Measurements from ENCODE around the gene GMPR2.

GMPR2 gene

GRCh38 chr14:24254630-24255392 lies 22.1 kb downstream of the GMPR2 start:
- DNase-seq, result no peak

- DNase-seq, result no peak
Observed at GRCh38 chr14:24255438-24255837, 22.7 kb downstream of the GMPR2 start.

DNA sequence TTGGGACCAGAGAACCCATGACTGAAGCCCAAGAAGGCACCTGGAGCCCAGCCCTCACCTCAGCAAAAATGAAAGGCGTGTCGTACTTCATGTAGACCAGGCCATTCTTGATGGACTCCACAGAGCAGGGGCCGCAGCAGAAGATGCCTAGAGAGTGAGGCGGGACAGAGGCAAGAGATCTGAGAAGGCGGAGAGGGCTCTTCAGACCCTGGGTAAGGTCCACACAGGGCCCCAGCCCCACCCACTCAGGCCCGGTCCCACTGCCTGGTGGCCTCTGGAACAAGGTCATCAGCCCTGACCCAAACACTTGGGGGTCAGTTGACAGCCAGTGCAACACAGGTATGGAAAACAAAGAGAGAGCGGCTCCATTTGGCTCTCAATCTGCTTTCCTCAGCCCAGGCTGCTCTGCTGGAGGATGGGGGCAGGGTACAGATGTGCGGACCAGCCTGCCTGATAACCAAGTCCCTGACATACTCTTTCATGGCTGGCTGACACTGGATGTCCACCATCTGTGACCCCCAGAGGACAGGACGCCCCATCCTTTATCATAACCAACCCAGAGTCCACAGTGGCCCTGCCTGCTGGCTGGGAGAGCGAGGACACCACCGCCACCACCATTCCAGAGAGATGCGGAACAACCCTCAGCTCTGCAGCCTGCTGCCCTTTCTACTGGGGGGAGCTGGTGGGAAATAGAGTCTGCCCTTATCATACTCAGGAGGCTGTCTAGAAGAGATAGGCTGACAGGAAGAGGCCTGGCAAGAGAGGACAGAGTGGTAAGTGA lies 23.4 kb downstream of the GMPR2 start:
- DNase-seq, result no peak

DNA sequence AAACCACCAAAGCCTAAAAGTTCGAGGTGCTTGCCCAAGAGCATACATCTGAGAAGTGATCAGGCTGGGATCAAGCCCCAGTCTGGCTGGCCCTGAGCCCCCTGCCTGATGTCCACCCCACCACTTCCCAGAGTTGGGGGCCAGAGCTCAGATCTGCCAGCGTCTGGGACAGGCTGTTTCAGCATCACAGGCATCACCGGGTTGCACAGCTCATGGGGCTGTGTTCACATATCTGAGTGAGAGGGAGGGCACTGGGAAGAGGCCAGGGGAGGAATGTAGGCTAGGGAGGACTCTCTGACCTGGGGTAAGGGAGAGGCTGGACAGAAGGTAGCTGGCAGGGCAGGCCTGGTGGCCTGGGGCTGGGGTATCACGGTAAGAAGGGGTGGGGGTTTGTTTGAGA lies 24.2 kb downstream of the GMPR2 start:
- DNase-seq, result no peak

GRCh38 chr14:24258119-24258518 lies 25.4 kb downstream of the GMPR2 start:
- no peak for DNase-seq

- DNase-seq, result no peak
Observed at GRCh38 chr14:24258548-24259265, 26.0 kb downstream of the GMPR2 start.

GRCh38 chr14:24259282-24260025 lies 26.7 kb downstream of the GMPR2 start:
- no peak for DNase-seq

- no peak for DNase-seq
Observed at GRCh38 chr14:24260026-24260779, 27.5 kb downstream of the GMPR2 start.

DNA sequence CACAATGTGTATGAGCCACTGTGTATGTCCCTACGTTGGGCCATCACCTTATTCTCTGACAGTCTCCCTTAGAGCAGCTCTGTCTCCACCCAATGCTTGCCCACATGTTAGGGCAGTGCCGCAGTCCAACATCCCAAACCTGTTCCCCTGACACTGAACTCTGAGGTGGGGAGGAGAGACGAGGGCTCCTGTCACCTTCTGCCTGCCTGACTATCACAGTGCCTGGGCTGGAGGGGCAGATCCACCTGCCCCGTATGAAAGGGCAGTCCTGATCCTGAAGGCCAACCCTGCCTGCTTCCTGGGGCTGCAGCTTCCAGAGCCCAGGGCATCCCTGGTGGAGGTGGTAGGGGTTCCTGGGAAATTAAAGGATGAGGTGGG lies 28.0 kb downstream of the GMPR2 start:
- no peak for DNase-seq

GRCh38 chr14:24261256-24261968 lies 28.7 kb downstream of the GMPR2 start:
- no peak for DNase-seq

GRCh38 chr14:24261969-24262327 lies 29.2 kb downstream of the GMPR2 start:
- DNase-seq, result no peak

DNA sequence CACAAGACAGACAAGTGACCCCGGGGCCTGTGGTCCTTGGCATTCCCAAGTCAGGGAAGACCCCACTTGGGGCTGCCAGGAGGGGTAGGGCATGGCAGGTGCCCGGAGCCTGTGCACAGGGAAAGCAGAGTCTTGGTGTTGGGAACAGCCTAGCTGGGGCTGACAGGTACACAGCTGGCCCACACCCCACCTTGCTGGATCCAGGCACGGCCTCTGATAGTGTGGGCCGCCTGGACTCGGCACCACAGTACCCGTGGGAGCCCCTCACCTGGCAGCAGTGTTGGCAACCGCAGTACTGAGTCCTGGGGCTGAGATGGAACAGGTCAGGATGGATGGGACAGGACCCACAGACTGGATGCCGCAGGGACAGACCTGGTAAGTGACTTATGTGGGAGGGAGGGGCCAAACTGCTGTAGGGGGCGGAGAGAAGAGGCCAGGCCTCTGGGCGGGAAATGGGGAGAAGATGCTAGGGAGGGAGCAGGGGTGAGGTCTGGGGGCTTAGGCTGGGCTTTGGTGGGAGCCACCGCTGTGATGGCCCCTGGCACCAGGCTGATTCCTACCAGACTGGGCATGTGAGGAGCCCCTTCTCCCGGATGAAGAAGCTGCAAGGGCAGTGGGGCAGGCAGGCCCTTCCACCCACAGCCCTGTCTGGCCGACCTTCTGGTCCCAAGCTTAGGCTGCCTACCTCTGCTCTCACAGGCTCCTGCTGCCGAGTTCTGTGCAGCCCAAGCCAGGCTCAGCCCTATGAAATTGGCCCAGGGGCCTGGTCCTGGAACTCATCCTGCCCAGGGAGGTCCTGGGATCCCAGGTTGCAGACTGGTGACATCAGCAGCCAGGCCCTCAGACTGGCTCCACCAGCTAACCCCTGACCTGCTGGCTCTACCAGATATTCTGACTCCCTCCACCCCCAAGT lies 30.3 kb downstream of the GMPR2 start, which contains the start of gene TGM1:
Gene TGM1 (minus strand): TSS at position 357 of the 913 bp plus-strand sequence. CDS start 825 bp downstream, outside the sequence.
- no peak for DNase-seq

DNA sequence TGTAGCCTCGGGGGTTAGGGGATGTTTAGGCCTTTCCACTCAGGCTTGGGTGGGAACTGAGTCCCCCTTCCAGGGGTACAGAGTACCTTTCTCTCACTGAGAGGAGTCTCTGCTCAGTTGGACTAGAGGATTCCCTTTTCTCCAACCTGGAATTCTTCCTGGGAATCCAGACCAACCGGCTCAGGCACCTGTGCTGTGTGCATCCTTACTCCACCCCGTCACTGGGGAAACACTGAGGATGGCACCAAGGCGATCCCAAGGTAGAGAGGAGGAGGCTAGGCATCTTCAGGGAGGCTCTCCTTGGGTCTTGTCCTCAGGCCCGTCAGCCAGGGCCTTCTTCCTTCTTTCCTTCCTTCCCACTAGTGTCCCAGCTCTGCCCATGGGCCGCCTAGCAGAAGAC lies 31.1 kb downstream of the GMPR2 start:
- DNase-seq, result no peak

DNA sequence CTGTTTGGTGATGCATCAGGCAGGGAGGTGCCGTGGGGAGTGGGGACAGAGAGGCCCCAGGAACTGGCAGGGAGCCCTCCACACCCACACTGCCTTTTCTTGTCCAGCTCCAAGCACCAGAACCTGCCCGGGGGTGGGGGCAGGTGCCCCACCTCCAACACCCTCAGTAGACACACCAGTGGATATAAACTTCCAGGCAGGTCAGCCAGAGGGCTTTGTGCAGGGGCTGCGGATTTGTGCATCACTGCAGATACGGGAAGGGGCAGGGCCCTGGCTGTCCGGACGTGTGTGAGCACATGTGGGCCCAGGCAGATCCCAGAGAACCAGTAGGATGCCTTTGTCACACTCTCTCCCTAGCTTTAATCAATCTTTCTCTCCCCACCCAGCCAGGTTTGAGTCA lies 31.6 kb downstream of the GMPR2 start:
- DNase-seq, result no peak

DNA sequence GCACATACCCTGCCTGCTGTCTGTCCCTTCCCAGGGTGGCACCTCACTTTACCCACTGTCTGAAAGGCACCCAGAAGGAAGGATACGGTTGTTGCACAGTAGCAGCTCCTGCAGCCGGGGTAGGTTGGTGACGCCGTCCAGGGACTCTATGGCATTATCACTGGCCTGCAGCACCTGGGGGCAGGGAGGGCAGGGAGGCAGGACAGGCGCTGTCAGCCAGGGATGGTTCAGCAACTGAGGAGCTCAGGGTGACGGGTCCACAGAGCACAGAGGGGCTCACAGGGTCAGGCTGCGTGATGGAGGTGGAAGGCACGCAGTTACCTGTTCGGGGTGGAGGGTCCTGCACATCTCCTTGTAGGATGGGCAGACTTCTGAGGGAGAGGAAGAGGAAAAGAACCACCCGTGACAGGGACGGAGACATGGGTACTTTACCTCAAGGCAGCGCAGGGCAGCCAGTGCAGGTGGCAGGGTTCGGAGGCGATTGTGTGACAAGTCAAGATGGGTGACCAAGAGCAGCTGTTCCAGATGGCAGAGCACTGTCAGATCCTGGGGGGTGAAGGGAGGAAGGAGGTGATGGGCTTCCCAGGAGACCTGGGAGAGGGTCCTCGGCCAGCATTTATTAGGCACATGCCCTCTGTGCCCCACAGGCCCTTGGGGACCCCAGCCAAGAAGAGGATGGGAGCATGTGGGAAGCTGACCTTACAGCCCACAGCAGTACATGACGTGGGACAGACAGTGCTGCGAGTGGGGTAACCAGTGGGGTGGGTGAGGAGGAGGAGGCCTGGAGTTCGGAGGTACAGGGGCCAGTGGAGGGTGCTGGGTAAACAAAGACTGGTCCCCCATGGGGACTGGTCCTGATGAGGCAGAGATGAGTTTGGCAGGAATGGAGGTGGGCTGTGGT lies 33.9 kb downstream of the GMPR2 start:
- DNase-seq, result no peak

- no peak for DNase-seq
Observed at GRCh38 chr14:24267516-24267915, 34.8 kb downstream of the GMPR2 start.

DNA sequence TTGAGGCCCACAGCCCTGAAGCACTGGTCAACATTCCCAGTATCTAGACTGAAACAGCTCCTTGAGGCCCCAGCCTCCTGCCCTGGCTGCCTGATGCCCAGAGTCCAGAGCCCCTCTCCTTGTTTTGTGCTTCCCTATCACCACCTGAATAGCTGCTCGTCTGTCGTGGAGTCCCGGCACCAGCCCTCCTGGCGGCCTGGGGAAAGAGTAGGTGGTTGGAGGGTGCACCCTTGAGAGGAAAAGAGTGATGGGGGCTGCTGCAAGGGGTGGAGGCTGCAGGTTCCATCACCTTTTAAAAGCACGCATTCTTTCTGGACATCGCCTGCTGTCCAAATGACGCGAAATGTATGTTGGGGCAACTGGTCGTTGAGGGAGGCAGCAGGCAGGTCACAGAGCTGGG lies 35.5 kb downstream of the GMPR2 start:
- no peak for DNase-seq

DNA sequence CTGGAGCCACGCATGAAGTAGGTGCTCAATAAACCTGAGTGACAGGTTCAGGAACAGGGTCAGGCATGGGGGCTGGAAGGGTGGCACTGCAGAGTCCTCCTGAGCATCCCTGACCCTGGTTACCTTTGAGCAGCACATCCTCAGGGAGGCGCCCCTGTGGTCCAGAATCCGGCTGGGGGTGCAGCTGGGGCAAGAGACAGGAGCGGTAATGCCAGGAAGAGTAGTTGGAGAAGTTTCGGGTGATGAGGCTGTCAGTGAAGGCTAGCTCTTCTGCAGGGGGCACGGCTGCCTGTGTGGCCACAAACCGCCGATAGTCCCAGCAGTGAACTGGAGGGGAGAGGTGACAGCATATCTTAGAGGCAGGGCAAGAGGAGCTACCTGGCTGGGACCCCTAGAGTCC lies 36.6 kb downstream of the GMPR2 start:
- no peak for DNase-seq

DNA sequence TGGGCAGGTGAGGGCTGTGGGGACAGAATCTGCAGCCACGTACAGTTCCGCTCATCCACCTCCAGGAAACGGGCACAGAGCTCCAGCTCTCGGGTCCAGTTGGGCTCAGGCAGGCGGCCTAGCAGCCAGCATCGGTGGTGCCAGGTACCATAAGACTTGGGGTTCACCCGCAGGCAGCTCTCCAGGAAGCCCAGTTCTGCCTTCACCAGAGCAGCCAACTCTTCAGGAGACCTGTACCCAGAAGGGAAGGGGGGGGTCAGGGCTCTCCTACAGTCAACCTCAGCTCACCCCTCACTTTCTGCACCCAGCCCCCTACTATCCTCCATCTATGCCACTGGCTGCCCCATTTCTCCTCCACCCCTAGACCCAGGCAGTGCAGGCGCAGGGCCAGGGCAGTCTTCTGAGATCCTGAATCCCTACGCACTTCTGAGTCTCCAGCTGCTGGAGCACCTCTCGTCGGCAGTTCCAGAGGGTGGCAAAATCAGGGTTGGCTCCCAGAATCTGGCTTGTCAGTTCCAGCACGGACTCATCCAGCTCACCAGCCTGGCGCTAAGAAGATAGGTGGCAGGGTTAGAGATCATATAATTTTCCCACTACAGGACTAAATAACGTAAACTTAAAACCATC lies 37.3 kb downstream of the GMPR2 start:
- no peak for DNase-seq

Data from stimulated activated CD4-positive, alpha-beta T cell treated with anti-CD3 and anti-CD28 coated beads, Interleukin-2, amount 100 ng/mL, for 24 hours (primary cell).